Kidney (tissue), 14 donors: ENCODE data around the gene ZFAND3. TPM values are rescaled to one million over a fixed set of nuclear protein-coding genes. Genes with fewer than 3 reads are reported as not detected.

ENCODE experiments used
- DNase-seq, 5 donors: peaks; one replicate each; pipeline ENCODE4 v3.0.0-alpha.2; 2013 to 2020
- FAIRE-seq: peaks from 2 replicates; lab custom pipeline; 2012; peaks lifted over from hg19 to GRCh38; lab: Jason Lieb, UNC
- H3K27ac ChIP-seq, 2 donors: one replicate each; pipeline ENCODE4 v1.7.0; 2013; ENCODE audit warnings: low read depth in 2 of 2, low read length in 2 of 2, inconsistent platforms in 1 of 2
- H3K27me3 ChIP-seq: one replicate; pipeline ENCODE4 v1.7.1; 2013; ENCODE audit warnings: low read length, inconsistent platforms; ENCODE audit not compliant: control insufficient read depth, insufficient read depth
- H3K36me3 ChIP-seq, 3 donors: one replicate each; pipeline versions ENCODE4 v1.7.0 to v1.7.1; 2013; ENCODE audit warnings: low read length in 3 of 3, control low read depth in 1 of 3, inconsistent platforms in 1 of 3; ENCODE audit not compliant: insufficient read depth in 3 of 3, control insufficient read depth in 2 of 3
- H3K4me1 ChIP-seq, 3 donors: one replicate each; pipeline versions ENCODE4 v1.7.0 to v1.7.1; 2013; ENCODE audit warnings: low read length in 3 of 3, inconsistent platforms in 1 of 3, low read depth in 1 of 3; ENCODE audit not compliant: control insufficient read depth in 2 of 3, insufficient read depth in 2 of 3
- H3K4me3 ChIP-seq, 3 donors: one replicate each; pipeline versions ENCODE4 v1.7.0 to v1.8.1; 2013; ENCODE audit warnings: low read length in 3 of 3, control low read depth in 1 of 3, inconsistent platforms in 1 of 3
- H3K9ac ChIP-seq, 3 donors: one replicate each; pipeline versions ENCODE4 v1.7.0 to v1.7.1; 2013; ENCODE audit warnings: low read length in 3 of 3, control low read depth in 1 of 3, inconsistent platforms in 1 of 3
- H3K9me3 ChIP-seq, 3 donors: one replicate each; pipeline versions ENCODE4 v1.7.0 to v1.7.1; 2013; ENCODE audit warnings: low read length in 3 of 3, control low read depth in 1 of 3, inconsistent platforms in 1 of 3; ENCODE audit not compliant: control insufficient read depth in 2 of 3, insufficient read depth in 1 of 3
- CTCF ChIP-seq: IDR thresholded peaks from 3 replicates; pipeline ENCODE4 v1.5.1; 2012; ENCODE audit warnings: mild to moderate bottlenecking, moderate library complexity, borderline replicate concordance; ENCODE audit not compliant: insufficient read depth; ENCODE audit errors: extremely low read depth
- intact Hi-C: fragments of 100-400 bp; cut with DNase I; formaldehyde crosslinking; loops from one replicate; pipeline ENCODE4 v1.11.1; 2022
- polyA plus RNA-seq: library from polyadenylated mRNA; stranded (reverse); fragments of 350-450 nt; fragmentation: Illumina TruSeq; extraction: RNeasy Lipid Tissue Mini Kit (QIAGEN cat#74804); gene quantifications from one replicate; pipeline ENCODE4 v1.2.3, GENCODE V29; 2014; ENCODE audit warnings: low read depth, low replicate concordance; ENCODE audit not compliant: insufficient read depth
- total RNA-seq: library from RNA; stranded (reverse); fragmentation: NEBNext Ultra II Directional; extraction: Animal tissue kit (Norgen Biotek cat#: 25700); gene quantifications from one replicate; pipeline ENCODE4 v1.2.1, GENCODE V29; 2021
- donor health status: control.
- donor health status: control.
- donor health status: control.
- donor health status: control.
- donor health status: control.
- donor health status: DM: yes; HTN: yes; CAD: no.
- donor health status: Normal renal cell carcinoma (clear cell type).

Gene ZFAND3
- total and polyA plus RNA-seq, 2 donors from 2014 or later: 44.6 to 104 TPM

GRCh38 chr6:37884548-37884947 is 65.0 kb downstream of the ZFAND3 start:
- Histone ChIP-seq H3K9me3 (no peaks in the 10 kb centered on the region), H3K4me3 (no peak overlapping the region), H3K36me3 (no peaks in the 10 kb centered on the region), H3K9ac (no peak overlapping the region), H3K27me3 (no peaks in the 10 kb centered on the region), H3K4me1 (peaks cover 0 to 16% (median 8%) of the 10 kb centered on the region in 3 donors), H3K27ac (no peak overlapping the region)
- no peak for DNase-seq
- FAIRE-seq: no peak
- intact Hi-C loops: no loop called here
- no peak for TF ChIP-seq CTCF

- Histone ChIP-seq H3K9ac (no peak overlapping the region), H3K27ac (no peak overlapping the region), H3K27me3 (no peaks in the 10 kb centered on the region), H3K4me3 (no peak overlapping the region), H3K4me1 (peaks cover 0 to 16% (median 4%) of the 10 kb centered on the region in 3 donors), H3K9me3 (no peaks in the 10 kb centered on the region), H3K36me3 (no peaks in the 10 kb centered on the region)
- FAIRE-seq (no peak), DNase-seq (no peak)
- intact Hi-C loops: no loop called here
- TF ChIP-seq CTCF: no peak
Measured at GRCh38 chr6:37889051-37889450, 69.5 kb downstream of the ZFAND3 start.

GRCh38 chr6:37889486-37889885 is 70.0 kb downstream of the ZFAND3 start:
- FAIRE-seq (no peak), DNase-seq (no peak)
- no peaks in the 10 kb centered on the region for H3K27me3 ChIP-seq
- no peaks in the 10 kb centered on the region for H3K9me3 ChIP-seq
- H3K36me3 ChIP-seq: no peaks in the 10 kb centered on the region
- no peak for TF ChIP-seq CTCF
- H3K27ac ChIP-seq: no peak overlapping the region
- no peak overlapping the region for H3K9ac ChIP-seq
- no peak overlapping the region for H3K4me3 ChIP-seq
- intact Hi-C loops: no loop called here
- peaks cover 0 to 16% (median 4%) of the 10 kb centered on the region in 3 donors for H3K4me1 ChIP-seq

- no peaks in the 10 kb centered on the region for H3K27me3 ChIP-seq
- intact Hi-C loops: no loop called here
- DNase-seq: no peak
- no peak overlapping the region for H3K9ac ChIP-seq
- no peak overlapping the region for H3K4me3 ChIP-seq
- no peak for FAIRE-seq
- H3K27ac ChIP-seq: no peak overlapping the region
- H3K36me3 ChIP-seq: no peaks in the 10 kb centered on the region
- H3K9me3 ChIP-seq: no peaks in the 10 kb centered on the region
- H3K4me1 ChIP-seq: peaks cover 0 to 16% (median 4%) of the 10 kb centered on the region in 3 donors
- TF ChIP-seq CTCF: no peak
Measured at GRCh38 chr6:37891072-37891471, 71.5 kb downstream of the ZFAND3 start.
